Measurements from ENCODE around the gene MARCHF10.
"Not testable (repeated sequence)": the region's sequence is repeated elsewhere in the genome, so short reads cannot be mapped to it uniquely, and the experiment has no call there.

MARCHF10 gene, protein sequence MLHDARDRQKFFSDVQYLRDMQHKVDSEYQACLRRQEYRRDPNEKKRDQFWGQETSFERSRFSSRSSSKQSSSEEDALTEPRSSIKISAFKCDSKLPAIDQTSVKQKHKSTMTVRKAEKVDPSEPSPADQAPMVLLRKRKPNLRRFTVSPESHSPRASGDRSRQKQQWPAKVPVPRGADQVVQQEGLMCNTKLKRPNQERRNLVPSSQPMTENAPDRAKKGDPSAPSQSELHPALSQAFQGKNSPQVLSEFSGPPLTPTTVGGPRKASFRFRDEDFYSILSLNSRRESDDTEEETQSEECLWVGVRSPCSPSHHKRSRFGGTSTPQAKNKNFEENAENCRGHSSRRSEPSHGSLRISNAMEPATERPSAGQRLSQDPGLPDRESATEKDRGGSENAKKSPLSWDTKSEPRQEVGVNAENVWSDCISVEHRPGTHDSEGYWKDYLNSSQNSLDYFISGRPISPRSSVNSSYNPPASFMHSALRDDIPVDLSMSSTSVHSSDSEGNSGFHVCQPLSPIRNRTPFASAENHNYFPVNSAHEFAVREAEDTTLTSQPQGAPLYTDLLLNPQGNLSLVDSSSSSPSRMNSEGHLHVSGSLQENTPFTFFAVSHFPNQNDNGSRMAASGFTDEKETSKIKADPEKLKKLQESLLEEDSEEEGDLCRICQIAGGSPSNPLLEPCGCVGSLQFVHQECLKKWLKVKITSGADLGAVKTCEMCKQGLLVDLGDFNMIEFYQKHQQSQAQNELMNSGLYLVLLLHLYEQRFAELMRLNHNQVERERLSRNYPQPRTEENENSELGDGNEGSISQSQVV

GRCh38 chr17:62807812-62808575, at the start of gene MARCHF10:
MARCHF10 (minus strand) TSS chr17:62808314; CDS start chr17:62801735, 6,579 bp downstream.
- DNase-seq (ENCODE audit: low read depth) = peak; percentile 42

DNA sequence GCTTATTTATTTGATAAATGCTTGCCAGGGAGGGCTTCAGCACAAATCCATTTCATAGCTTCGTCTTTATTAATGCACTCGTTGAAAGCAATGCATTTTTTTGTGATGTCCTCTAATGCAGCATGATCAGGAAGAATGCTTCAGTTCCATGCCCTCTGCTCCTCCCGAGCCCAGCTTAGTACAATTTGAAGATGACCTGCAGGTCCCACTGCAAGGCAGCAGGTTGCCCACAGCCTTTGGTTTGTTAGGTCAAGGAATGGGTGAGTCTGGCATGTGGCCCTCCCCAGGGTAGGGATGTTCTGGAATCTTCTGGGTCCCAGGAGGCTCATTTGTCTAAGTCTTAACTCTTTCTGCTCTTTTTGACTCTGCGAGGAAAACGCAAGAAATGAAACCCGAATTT, 49.4 kb upstream of the MARCHF10 start:
- DNase-seq (ENCODE audit: low read depth) = no peak

DNA sequence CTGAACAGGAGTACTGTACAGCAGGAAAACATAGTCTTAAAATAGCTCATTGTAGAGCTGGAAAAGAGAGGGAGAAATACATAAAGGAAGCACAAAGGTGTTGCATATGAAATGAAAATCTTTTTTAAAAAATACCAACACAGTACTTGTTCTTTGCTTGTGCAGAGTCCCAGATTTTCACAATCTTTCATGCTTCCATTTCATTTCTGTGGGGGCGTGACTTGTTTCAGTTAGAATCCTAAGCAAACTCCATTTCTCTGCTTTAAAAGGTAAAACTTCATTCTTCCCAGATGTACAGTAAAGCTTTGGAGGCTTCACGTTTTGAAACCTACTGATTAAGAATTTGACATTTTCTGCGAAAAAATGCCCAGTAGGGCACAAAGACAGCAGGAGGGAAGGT, 48.5 kb upstream of the MARCHF10 start:
- no peak for DNase-seq (ENCODE audit: low read depth)

DNA sequence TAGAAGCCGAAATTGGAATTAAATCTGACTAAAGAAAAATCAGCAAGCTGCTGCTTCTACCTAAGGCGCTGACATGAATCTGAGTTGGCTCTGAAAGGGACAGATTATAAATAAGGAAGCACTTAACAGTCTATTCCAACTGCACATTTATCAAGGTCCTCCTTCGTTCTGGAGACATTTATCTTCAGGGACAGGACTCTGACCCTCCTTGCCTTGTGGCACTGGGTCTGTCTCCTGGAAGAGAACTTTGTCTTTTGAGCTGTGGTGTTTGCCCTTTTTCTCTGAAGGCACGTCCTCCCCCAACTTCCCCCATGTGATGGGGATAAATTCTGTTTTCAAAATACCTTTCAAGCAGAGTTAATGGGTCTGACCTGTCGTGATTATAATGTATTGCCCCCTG, 47.0 kb upstream of the MARCHF10 start:
- DNase-seq (ENCODE audit: low read depth) = no peak

DNA sequence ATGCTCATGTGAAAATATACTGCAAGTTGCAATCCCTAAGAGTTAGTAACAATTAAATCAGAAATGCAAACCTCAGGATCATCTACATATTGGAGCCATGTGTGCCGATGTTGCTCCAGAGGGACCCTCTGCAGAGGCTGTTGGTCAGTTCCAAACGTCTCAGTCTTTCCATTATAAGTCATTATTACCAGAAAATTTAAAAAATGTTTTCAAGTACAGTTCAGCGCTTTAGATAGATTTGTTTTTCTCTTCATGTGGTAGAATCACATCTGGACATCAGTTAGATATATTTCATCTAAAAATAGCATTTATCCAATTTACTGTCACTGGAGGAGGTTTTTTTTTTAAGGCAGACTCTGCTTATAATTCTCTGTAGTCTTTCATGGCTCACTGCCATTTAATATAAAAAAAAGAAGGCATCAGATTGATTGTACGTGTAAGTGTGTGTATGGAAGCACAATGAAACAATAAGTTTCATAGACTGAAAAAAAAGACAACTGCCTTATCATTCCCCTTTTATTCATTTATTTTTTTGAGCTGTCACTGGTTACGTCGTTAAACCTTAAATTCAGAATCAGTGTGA, 46.1 kb upstream of the MARCHF10 start:
- no peak for DNase-seq (ENCODE audit: low read depth)

- no peak for DNase-seq (ENCODE audit: low read depth)
Observed at GRCh38 chr17:62852195-62852594, 44.1 kb upstream of the MARCHF10 start.

- not testable (repeated sequence) for DNase-seq (ENCODE audit: low read depth)
Observed at GRCh38 chr17:62849591-62850415, 41.7 kb upstream of the MARCHF10 start.

DNA sequence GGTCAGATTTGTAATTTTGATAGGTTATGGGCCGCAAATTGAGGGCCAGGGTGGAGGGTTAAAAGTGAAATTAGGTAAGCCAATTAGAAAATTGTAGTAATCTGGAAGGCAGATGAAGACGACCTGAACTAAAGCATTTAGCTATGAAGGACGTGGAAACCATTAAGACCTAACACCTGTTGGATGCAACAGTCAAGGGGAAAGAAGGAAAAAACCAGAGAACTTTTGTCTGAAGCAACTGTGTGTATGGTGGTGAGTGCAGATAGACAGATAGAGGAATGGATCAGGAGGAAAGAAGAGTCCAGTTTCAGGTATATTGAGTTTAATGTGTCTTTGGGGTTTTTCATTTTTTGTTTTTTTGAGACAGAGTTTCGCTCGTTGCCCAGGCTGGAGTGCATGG, 40.2 kb upstream of the MARCHF10 start:
- no peak for DNase-seq (ENCODE audit: low read depth)

GRCh38 chr17:62847426-62847825, 39.3 kb upstream of the MARCHF10 start:
- no peak for DNase-seq (ENCODE audit: low read depth)

DNA sequence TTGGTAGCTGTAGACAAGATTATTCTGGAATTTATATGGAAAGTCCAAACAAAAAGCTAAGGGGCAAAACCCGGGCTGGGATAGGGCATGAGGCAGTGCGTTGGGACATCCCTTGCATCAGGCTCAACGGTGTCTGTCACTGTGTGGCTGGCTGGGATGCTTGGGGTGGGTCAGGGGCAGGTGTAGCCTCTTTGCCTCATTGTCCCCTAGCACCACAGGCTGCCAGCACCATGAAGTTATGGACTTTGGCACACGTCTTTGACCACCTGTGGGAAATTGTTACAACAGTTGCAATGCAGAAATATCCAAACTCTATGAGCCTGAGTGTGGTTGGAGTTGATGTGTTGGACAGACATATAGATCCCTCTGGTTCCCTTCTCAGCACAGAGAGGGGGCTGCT, 32.8 kb upstream of the MARCHF10 start:
- no peak for DNase-seq (ENCODE audit: low read depth)

GRCh38 chr17:62833816-62834215, 25.7 kb upstream of the MARCHF10 start:
- not testable (repeated sequence) for DNase-seq (ENCODE audit: low read depth)

- no peak for DNase-seq (ENCODE audit: low read depth)
Observed at GRCh38 chr17:62832405-62832804, 24.3 kb upstream of the MARCHF10 start.

- DNase-seq (ENCODE audit: low read depth) = not testable (repeated sequence)
Observed at GRCh38 chr17:62831066-62831465, 23.0 kb upstream of the MARCHF10 start.

DNA sequence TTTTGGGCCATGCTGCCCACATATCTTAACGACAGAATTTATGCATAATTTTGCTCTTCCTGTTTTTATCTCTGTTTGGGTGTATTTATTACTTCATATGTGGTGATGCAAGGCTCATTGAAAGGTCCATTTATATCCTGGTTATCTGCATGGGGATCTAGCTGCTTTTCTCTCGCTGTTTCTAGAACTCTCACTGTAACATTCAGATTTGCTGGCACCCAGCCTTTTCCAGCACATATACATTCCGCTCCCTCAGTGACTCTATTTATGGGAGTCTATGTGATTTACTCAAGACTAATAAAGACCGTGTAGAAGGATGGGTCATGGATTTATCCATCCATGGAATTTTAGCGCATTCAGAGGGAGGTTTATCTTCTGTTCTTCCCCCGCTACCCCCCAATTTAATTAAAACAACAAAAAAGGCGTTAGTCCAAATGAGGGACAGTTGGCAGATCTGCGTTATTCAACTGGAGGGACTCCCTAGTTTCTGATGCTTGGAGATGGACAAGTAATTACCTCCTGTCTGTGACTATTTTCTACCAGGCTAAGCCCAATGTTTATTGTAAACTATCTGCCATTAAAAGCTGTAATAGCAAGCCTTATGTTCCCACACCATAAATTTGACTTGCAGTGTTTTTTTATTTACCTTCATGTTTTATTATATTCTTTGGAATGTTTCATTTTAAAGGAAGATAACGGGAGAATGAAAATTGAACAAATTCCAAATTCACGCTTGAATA, 19.8 kb upstream of the MARCHF10 start:
- no peak for DNase-seq (ENCODE audit: low read depth)

GRCh38 chr17:62826956-62827355, 18.8 kb upstream of the MARCHF10 start:
- no peak for DNase-seq (ENCODE audit: low read depth)

DNA sequence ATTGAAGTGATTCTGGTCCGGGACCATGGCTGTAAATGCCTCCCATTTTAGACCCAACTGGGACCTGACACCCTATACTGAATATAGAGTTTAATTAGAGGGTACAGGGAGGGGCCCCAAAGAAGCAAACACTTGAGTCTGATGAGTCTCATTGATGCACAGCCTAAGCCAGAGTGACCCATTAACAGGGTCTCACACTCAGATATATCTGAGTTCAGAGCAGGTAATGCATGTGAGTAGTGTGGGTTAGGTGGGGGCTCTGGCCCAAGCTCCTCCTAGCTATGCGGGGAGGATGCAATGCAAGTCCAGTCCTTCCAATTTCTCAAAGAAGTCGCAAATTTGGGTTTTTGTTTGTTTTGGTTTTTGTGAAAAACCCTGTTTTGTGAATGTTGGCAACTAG, 17.1 kb upstream of the MARCHF10 start:
- DNase-seq (ENCODE audit: low read depth) = no peak

- DNase-seq (ENCODE audit: low read depth) = no peak
Observed at GRCh38 chr17:62824290-62825131, 16.4 kb upstream of the MARCHF10 start.

DNA sequence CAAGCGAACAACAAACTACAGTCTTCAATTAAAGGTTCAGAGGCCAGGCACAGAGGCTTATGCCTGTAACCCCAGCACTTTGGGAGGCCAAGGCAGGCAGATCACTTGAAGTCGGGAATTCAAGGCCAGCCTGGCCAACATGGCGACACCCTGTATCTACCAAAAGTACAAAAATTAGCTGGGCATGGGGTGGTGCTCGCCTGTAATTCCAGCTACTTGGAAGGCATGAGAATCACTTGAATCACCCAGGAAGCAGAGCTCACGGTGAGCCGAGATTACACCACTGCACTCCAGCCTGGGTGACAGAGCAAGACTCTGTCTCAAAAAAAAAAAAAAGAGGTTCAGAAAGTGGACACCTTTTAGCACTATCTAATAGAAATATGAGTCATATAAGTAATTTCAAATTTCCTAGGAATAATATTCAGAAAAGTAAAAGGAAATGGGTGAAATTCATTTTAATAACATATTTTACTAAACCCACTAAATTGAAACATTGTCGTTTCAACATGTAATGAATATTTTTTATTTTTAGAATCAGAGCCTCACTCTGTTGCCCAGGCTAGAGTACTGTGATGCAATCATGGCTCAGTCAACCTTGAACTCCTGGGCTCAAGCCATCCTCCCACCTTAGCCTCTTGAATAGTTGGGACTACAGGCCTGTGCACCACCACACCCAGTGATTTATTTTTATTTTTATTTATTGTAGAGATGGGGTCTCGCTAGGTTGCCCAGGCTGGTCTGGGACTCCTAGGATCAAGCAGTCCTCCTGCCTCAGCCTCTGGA, 15.2 kb upstream of the MARCHF10 start:
- DNase-seq (ENCODE audit: low read depth) = no peak

All from stimulated activated CD8-positive, alpha-beta memory T cell treated with anti-CD3 and anti-CD28 coated beads, Interleukin-4, amount 100 ng/mL, for 24 hours (primary cell).